Stimulated activated CD4-positive, alpha-beta T cell treated with anti-CD3 and anti-CD28 coated beads, Interleukin-2, amount 100 ng/mL, for 48 hours (primary cell): ENCODE data around the gene DYNLT1.

Experiments
- DNase-seq, 2 donors: peaks; one replicate each; pipeline ENCODE4 v3.0.0-alpha.2; 2020

Gene DYNLT1

GRCh38 chr6:158591810-158592209 lies 52.7 kb downstream of the DYNLT1 start:
- DNase-seq = no peak

DNA sequence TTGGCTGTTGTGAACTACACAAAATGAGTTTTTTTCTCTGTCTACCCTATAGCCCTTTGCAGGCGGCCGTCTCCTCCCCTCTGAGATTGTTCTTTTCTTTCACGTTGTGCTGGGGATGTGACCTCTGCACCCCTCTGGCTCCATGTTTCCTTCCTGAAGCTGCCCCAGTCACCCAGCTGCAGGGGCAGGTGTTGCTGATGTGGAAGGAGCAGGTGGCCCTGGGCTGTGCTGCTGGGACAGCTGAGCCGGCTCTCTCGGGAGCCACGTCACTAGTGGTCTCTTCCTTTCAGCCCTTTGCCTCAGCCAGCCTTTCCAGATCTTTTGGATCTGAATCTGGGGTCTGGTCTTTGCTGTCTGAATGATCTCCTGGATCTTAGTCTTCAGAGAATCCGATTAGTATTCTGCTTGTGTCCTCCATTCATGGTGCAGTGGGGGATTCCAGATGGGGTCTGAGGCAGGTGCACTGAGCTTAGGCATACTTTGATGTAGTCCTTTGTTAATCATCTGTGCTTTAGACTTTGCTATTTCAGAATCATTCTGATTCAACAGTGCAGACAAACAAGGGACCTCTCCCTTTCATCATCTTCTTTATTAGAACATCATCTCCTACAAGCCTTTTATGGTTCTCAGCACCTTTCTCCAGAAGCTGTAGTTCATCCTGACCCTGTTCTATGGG lies 53.3 kb downstream of the DYNLT1 start:
- no peak for DNase-seq

DNA sequence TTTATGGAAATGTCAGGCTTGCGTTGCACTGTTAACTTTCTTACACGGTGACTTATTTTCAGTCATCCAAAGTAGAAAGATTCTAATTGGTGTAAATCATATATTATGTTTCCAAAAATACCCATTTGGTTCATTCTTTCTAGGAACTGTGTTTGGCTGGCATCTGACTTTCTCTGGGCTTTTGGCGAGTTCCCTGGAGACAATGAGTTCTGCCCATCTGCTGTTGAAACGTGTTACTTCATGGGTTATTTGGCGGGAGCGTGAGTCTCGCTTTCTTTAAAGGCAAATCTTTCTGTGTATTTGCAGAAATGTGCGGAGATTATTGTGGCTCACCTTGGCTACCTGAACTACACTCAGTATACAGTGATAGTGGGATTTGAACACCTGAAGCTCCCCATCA lies 55.2 kb downstream of the DYNLT1 start:
- DNase-seq = no peak

GRCh38 chr6:158586652-158587051 lies 57.9 kb downstream of the DYNLT1 start:
- no peak for DNase-seq
